HG02759 (cell line): ENCODE data around the gene GUCA2A.

ENCODE experiments used
- ATAC-seq: cut with Tn5 transposase; IDR thresholded peaks from one replicate; pipeline ENCODE4 v1.9.1; 2021; ENCODE audit warnings: mild to moderate bottlenecking, moderate library complexity; ENCODE audit not compliant: unreplicated experiment

The GUCA2A gene

GRCh38 chr1:42133809-42134526, 30.6 kb downstream of the GUCA2A start:
- ATAC-seq = no peak

GRCh38 chr1:42133390-42133789, 31.2 kb downstream of the GUCA2A start:
- no peak for ATAC-seq

DNA sequence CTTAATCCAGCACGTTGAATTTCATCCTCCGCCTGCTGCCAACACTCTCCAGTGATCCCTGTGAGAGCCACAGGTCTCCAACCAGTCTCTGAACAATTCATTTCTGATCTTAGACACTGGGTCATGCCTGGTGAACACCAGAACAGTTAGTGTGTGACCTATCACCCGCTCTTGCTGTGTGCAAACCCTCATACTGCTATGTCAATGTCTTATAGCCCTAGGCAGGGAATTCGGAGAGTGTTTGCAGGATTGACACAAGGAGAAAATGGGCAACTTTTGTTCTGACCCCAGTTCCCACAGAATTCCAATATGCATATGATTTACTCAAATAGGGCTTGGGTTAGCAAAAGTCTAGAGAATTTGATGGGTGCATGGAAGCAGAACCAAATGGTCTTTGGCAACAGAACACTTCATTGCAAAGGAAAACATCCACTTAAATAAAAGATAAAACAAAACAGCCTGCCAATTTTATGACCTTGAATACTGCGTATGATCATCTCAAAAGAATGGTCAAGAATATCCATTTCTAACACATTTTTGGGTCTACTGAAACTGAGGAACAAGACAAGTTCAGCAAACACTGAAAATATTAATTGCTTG, 34.4 kb downstream of the GUCA2A start:
- ATAC-seq = no peak

- ATAC-seq = no peak
These were observed 35.6 kb downstream of the GUCA2A start for GRCh38 chr1:42128964-42129363.

GRCh38 chr1:42128499-42128898, 36.0 kb downstream of the GUCA2A start:
- ATAC-seq = no peak

GRCh38 chr1:42127767-42128166, 36.8 kb downstream of the GUCA2A start:
- no peak for ATAC-seq

DNA sequence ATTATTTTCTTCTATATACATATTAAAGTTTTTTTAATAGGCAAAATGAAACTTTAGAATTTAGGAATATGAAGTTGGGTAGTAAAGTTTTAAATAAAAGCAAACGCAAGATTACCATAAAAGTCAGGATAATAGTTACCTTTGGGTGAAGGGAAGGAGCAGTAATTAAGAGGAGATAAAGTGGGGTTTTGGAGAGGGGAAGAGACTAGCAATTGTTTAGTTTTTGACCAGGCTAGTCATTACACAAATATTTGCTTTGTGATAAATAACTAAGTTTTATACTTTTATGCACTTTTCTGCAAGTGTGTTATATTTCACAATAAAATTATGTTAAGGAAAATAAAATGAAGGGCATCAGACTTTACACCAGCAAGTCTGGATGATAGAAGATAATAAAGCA, 39.0 kb downstream of the GUCA2A start:
- ATAC-seq = no peak

DNA sequence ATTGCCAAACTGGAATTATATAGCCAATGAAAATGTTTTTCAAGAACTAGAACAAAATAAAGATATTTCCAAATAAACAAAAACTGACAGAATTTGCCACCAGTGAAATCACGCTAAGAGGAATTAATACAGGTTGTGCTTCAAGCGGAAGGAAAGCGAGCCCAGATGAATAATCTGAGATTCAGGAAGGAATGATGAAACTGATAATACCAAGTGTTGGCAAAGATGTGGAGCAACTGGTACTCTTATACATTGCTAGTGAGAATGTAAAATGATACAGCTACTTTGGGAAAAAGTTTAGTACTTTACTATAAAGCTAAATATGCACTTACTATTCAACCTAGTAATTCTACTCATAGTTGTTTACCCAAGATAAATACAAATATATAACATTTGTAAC, 42.1 kb downstream of the GUCA2A start:
- ATAC-seq = no peak

- ATAC-seq = no peak
These were observed 46.4 kb downstream of the GUCA2A start for GRCh38 chr1:42118125-42118524.

GRCh38 chr1:42117214-42117613, 47.3 kb downstream of the GUCA2A start:
- no peak for ATAC-seq

- no peak for ATAC-seq
These were observed 50.3 kb downstream of the GUCA2A start for GRCh38 chr1:42114229-42114628.
